Anterior cingulate cortex (tissue), 58 donors: Measurements from ENCODE around the gene SUSD1.
"Not testable (repeated sequence)": the region's sequence is repeated elsewhere in the genome, so short reads cannot be mapped to it uniquely, and the experiment has no call there.

Experiments used
- DNase-seq, 58 donors: peaks; one replicate each; lab custom pipeline; 2025; lab: John Stamatoyannopoulos, UW

SUSD1 gene

DNA sequence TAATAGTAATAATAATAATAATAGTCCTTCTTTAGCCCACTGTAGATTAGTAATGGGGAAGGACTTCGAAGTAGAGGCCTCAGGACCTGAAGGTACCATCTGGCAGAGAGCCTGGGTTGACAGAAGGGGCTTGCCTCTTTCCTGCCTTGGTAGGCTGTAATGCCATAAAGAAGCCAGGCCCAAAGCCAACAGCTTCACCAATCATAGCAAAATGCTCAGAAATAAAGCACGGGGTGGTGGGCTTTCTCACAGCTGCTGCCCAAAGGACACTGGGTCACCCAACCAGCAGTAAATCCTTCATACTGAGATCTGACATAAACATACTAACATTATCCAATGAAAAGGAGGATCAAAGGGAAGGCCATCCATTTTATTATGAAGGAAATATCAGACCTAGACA is 70.7 kb downstream of the SUSD1 start:
- no peak for DNase-seq

DNA sequence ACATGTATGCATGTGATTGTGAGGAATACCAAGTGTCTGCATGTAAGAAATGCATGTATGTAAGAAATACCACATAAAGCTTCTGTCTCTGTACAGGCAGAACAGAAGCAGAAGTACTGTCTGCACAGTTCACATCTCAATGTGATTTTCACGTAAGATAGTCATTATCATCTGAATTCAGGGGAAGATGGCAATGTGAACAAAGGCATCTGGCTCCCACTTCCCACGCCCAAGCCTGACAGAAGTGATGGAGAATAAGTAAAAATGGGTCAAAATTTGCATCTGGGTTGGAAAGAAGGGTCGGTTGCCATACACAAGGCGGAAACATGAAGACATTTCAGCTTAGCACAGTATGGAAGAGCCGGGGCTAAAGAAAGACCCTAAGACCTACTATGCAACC is 71.7 kb downstream of the SUSD1 start:
- no peak for DNase-seq

DNA sequence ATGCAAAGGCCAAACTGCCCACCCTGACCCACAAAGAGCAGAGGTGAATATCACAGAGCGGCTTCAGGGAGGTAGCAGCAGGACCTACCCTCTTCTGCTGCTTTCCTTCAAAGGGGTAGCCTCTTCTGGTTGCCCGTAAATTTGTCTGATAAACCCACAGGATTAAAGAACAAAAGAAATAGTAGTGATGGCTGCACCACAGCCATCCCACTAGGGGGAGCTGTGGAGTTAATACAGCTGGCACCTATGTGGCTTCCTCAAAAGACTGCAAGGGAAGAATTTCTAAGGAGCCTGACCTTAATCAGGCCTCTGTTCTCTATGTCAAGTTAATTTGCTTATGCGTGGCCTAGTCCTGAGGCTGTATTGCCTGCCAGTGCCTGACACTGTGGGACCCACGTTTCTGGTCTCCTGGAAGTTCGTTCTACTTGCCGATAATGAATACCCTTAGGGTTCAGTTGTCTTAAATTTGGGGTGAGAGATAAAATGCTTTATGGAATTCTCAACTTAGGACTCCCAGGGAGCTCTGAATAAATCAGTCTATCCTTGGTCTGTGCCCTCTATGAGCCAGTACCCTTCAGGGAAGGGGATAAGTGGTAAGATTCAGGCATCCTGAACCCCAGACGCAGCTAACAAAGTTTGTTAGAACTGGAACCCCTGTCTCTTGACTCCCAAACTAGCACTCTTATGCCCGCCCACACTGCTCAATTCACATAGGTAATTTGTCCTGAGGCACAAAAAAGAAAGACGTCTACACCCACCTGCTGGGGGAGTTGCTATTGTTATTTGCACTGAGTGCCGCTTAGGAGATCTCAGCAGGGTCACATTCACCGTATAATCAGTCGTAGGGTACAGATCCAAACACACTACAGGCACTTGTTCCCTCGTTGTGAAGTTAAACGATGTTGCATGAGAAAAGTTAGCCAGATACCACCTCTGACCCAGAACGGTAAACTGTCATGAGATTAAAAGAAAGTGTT is 77.1 kb downstream of the SUSD1 start:
- DNase-seq: peak in 30 of 58 donors; percentile 4 to 55 (median 27)

DNA sequence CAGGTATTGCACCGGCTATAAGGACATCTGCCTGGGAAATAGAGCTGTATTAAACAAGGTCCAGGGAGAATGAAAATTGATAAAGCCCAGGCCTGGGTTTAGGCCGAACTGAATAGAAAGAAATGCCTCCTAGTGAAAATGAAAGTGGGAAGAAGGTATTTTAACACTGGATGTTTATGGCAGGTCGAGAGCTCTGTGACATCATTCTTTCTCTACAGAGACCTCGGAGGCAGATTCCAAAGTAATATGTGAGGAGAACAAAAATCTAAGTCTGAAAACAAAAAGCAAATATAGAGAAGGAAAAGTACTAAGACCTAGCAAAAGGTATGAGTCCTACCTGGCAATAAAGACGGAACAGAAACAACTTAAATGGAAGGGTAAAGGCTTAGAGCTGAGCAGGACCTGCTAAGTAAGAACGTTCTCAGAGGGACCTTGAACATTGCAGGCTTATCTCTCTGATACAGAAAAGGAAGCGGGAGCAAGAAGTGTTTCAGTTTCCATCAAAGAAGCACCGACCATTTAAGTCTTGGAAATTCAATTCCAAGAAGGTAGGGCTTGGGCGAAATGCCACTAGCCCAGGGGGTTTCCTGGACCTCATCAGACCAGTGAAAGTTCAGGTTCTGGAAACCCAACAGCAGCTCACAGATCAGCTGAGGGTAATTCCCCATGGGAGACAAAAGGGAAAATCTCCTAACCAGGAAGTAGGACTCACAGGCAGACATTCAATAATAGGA is 80.0 kb downstream of the SUSD1 start:
- no peak for DNase-seq

DNA sequence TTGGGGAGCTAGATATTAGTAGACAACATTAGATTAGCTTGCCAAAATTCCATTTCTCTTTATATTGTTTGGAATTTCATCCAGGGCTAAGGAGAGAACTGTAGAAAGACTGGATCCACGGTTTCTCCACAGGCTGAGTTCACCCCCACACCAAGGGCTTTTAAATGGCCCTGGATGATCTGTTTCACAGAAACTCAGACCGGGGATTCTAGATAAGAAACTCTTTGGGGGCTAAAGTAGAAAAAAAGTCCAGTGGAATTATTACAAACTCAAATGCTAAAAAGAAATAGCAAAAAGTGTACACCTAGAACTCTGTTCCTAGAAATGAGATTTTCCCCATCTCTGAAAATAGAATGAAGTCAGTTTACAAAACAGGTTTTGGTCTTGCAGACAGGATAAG is 80.9 kb downstream of the SUSD1 start:
- no peak for DNase-seq

DNA sequence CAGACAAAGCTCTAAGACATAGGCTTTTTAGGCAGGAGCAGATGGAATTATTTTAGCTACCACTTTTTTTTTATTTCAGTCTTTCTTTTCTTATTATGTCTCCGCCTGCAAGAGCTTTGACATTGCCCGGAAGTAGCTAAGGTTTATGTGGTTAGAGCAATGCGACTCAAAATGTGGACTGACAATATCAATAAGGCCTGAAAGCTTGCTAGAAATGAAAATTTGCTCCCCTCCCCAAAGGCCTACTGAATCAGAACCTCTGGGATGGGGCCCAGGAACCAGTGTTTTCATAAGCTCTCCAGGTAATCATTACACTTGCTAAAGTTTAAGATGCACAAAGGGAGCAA is 81.3 kb downstream of the SUSD1 start:
- DNase-seq: no peak

DNA sequence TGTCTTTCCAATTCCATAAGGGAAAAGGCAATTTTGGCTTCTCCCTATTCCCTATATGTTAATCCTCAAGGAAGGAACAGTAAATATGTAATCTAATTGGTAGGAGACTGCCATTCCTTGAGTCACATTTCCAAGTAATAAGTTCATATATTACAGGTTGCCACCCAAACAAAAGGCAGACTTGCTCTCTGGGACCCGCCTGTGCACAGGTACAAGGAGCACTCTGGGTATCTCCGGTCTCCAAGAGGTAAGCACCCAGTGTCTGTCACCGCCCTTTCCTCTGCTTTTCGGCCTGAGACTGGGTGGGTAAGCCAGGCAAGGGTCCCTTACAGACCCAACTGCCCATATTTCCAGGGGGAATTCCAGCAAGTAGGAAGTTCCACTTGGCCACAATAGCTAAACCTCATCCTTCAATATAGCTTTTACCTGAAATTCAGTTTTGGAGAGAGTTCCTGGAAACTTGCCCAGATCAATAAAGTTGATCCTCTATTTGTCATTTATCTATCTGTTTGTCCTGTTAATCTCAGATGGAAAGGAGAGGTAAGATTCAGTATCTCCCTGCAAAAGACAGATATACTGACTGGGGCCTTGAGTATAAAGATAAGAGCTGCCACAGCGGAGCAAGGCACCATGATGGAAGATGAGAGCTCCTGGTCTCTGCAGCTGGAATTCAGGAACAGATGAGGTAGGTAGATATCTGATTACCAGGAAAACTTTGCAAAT is 81.8 kb downstream of the SUSD1 start:
- DNase-seq: no peak

DNA sequence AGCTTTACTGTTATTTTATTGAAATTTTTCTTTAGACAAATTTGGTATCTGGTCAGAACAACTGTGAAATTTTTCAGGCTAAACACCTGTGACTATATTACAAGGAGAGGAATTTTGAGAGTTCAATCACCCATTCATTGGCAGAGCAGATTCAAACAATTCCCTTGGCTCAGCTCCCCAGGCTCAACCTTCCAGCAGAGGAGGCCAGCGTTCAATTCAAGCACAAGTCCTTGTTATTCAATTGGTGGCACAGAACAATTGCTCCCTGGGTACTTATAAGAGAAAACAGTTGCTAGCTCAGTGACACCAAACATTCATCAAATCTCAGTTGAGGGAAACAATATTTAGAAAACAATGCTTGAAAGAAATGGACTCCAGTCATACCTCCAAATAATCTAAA is 83.3 kb downstream of the SUSD1 start:
- peak in 14 of 58 donors; percentile 7 to 32 (median 14) for DNase-seq

DNA sequence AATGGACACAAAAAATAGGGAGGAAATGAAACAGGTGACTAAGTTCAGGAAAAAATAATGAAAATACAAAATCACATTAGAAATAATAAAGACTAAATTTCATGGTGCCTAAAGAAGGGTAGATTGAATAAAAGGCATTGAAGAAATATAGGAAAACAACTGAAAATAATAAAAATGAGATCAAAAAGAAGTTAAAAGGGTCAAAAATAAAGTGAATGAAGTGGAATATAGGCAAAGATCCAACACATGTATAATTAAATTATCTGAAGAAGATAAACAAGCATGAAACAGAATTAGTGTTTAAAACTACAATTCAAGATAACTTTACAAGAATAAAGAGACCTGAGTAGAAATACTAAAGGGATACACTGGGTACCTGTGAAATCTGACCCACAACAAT is 87.6 kb downstream of the SUSD1 start:
- DNase-seq: no peak

DNA sequence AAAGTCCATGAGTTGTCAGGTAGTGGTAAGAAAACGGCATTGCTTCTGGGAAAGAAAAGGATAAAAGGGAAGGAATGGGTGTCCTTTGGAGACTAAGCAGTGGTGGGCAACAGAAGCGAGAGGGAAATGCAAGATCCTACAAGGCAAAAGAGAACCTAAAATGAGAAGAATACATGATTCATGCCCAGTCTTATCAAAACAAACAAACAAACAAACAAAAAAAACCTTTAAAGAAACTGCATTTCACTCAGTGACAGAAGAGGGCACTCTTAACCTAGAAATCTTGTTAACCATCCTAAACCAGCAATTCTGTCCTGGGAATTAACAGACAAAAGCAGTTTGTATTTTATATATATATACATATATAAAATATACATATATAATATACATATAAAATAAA is 88.5 kb downstream of the SUSD1 start:
- DNase-seq: peak in 1 of 58 donors; percentile 6

DNA sequence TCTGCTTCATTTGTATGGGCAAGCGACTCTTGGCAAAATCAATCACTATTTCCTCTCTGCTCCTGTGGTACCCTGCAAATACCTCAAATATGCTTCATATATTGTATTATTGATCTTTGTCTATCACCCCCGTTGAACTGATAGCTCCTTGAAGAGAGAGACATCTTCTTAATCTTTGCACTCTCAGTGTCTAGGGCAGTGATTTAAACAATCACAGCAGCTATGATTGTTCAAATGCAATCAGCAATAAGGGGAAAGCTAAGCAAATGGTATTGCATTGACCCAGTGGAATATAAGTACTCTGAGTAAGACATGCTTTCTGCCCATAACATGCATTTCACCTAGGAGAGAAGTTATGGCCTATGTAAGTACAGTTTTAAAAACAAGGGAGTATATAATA is 90.2 kb downstream of the SUSD1 start:
- no peak for DNase-seq

DNA sequence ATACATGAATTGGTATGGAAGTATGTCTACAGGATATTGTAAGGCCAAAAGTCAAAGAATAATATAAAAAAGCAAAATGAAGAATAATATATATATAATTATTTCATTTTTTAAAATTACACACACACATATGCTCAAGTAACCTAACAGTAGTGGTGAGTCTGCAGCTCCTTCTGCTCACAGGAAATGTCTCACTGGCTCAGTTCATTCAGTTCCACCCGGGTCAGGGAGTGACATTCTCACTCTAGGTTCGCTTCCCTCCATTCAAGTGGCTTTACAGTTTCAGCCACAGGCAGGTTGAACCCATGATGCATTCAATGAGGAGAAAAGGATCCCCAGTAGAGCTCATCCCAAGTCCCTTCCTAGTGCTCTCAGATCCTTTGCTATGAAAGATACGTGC is 90.8 kb downstream of the SUSD1 start:
- DNase-seq: no peak

DNA sequence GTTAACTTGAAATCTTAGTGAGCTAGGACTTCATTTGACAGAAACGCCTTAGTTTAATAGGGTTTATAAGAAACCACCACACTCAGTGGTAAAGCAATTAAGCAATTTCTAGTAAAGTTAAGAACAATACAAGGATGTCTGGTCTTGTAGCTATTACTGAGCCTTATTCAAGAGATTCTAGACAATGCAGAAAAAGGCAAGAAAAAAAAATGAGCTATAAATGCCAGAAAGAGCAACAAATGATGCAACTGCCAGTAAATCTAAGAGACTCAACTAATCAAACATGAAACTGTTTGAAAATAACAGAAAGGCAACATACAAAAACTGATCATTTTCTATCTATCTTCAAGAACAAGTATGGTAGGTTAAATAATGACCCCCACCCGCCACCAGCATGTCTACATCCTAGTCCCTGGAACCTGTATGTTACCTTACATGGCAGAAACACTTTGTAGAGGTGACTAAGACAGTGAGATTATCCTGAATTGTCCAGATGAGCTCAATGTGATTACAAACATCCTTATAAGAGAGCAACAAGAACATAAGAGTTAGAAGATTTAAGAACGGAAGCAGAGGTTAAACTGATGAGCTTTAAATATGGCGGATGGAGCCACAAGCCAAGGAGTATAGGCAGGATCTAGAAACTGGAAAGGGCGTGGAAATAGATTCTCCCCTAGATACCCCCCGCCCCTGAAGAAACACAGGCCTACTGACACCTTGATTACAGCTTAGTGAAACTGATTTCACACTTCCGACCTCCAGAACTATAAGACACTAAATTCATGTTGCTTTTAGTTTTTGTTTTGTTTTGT is 93.0 kb downstream of the SUSD1 start:
- no peak for DNase-seq

DNA sequence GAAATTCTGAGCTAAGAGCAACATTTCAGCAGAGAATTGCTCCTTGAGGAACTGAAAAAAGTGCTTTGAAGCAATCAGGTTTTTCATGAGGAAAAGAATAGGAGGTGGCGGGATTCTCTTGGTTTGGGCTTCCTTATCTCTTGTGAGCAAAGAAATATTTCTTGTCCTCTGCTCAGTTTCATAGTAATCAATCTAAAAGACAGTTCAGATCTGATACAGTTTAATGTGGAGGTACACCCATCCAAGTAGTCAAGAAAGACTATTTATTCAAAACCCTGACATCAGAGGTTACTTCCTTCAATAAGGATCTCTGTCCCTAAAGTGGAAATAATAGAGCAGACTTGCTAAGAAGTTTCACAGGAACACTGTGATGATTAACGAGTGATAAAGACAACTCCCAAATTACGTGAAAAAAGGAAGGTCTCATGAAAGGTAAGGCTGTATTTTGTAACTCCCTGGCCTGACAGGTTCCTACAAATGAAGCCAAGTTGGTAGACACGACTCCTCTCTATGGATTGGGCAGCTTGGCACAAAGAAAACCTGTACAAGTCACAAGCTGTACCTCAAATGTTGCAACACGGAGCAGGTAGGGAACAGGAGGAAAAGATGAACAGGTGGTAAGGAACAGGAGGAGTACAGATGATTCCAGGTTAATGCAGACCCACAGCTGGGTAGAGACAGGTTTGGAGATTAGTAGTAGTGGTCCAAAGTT is 94.1 kb downstream of the SUSD1 start:
- DNase-seq: no peak

DNA sequence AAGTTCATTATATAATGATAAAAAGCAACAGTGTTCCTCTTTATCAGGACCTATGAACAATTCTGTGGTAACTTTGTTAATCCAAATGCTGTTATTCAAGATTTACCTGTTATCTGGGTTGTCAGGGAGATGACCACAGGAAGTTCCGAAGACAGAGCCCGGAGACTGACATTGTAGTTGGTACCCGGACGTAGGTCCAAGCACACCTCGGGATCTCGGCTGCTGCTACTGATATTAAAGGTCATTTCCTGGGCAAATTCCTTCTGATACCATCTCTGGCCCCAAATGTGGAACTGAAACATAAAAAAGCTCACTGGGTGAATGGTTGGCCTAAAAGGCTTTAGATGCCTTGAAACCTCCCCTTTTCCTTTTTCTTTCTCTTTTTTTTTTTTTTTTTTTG is 96.7 kb downstream of the SUSD1 start:
- no peak for DNase-seq

DNA sequence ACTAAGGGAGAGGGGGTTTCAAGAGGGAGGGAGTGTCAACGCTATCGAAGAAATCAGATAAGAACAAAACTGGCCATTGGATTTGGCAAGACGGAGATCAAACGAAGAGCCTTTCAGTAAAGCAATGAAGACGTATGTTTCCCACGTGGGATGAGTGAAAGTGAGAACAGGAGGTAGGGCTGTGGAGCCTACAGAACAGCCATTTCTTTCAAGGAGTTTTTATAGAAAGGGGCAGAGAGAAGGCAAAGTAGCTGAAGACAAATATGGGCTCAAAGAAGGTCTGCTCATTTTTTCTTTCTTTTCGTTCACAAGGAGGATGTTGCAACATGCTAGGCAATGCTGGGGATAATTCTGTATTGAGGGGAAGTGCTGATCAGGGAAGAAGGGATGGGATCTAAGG is 98.3 kb downstream of the SUSD1 start:
- no peak for DNase-seq

DNA sequence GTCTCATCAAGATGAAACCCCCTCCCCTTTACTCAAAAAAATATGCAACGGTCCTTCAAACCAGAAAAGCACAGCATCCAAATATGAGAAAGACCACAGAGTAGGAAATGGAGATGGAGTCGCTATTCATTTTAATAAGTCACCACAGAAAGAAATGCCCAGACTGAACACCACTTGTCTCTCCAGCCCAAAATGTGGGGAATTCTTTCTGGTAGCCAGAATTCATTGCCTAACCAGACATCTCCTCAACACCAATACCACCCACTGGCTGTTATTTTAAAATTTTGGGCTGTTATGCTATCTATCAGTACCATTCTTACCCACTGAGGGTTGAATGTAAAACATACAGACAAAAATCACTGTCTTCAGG is 100.1 kb downstream of the SUSD1 start:
- DNase-seq: no peak

DNA sequence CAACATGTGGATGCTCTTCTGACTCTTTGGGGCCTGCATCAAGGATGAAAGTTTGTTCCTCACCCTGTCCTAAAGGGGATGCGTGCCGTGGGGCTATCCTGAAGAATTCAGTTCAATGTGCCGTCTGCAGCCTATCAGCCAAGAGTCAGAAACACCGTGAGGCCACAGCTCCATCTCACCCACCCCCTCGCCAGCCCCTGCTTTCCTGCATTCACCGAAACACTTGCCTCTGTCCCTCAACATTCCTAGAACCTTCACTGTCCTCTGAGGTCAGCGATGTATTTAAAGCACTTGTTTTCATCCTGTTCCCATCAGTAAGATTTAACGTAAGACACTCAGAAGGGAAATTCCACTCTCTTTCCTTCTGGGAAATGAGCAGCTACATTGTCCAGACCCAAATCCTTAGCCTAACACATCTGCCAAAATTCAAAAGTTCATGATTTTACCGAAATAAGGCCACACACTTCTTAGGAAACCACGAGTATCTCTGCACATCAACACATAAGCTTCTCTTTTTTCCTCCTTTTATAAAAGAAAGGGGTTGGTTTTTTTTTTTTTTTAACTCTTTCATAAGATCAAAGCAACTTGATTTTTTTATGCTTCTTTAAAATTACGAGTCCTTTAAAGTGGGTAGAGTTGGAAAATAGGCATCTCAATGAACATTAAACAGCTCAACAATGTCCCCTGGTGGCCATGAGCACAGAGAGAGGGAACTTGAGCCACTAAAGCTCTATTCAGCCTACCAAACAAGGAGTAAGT is 100.7 kb downstream of the SUSD1 start:
- DNase-seq: peak in 40 of 58 donors; percentile 3 to 68 (median 26)

DNA sequence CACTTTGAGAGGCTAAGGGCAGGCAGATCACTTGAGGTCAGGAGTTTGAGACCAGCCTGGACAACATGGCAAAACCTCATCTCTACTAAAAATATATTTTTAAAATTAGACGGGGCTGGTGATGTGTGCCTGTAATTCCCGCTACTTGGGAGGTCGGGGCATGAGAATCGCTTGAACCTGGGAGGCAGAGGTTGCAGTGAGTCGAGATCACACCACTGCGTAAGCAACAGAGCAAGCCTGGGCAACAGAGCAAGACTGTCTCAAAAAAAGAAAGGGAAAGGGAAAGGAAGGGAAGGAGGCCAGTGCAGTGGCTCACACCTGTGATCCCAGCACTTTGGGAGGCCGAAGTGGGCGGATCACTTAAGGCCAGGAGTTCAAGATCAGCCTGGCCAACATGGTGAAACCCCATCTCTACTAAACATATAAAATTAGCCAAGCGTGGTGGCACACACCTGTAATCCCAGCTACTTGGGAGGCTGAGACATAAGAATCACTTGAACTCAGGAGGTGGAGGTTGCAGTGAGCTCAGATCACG is 101.4 kb downstream of the SUSD1 start:
- DNase-seq: not testable (repeated sequence)
